NCI-H2227 (cell line): ENCODE results near the gene NLGN4Y.

Experiments
- DNase-seq: peaks from one replicate; lab custom pipeline; 2025; ENCODE audit not compliant: unreplicated experiment; lab: John Stamatoyannopoulos, UW

Gene NLGN4Y

DNA sequence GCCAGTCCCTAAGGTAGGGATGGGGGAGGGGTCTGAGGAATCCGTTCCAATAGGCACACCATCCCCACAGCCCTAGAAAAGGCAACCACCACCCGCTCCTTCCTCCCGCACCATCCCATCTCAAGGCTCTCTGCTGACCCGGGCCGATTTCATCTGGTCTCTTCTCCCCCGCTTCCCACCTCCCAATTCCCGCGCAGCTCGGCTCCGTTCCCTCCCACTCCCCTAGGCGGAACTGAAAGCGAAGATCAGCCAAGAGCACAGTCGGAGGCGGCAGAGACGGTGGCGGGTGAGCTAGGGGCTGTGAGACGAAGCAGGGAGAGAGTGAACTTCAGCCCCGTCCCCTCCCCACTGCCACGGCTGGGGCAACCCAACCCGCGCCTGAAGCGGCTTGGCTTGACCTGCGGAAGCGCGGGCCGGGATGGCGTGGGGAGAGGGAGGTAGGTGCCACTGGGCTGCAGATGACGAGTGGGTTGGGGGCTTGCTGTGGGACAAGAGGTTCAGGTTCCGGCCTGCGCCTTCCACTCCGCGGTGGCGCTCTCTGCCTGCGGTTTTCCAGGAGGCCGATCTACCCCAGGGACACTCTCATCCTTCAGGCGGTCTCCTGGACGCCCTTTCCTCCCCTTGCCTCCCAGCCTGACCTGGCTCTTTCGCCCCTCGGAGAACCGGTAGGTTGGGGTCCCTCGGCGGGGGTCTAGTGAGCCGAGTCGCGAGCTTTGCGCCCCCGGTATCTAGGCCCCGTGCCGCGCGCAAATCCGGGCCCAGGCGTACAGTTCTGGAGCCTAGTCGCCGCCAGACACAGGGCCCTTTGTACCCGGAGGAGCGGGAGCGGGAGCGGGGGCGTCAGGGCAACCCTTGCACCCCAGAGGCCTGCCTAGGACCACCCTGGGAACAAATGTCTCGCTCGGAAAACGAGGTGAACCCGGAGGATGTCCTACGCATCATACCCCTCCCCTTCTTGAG lies at the start of gene NLGN4Y:
TSS of gene NLGN4Y (plus strand) at position 258 of the 960 bp plus-strand sequence. CDS start 97,591 bp downstream, outside the sequence.
- no peak for DNase-seq

DNA sequence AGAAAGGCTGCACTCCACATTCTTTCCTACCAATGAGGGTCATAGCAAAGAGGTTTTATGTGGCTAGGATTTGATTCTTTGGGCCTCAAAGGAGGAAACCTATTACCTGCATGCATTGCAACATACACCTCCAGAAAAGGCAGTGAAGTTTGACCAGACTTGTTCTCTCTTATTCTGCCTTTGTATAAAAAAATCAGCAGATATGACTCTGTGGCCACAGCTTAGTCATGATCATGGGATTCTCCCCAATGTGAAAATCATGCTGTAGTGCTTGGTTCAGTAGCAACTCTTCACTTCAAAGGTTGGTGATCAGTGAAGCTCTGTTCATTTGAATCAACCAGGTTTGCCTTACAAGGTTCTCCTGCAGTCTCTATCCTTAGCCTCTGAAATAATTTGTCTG lies 38.4 kb upstream of the NLGN4Y start:
- no peak for DNase-seq

DNA sequence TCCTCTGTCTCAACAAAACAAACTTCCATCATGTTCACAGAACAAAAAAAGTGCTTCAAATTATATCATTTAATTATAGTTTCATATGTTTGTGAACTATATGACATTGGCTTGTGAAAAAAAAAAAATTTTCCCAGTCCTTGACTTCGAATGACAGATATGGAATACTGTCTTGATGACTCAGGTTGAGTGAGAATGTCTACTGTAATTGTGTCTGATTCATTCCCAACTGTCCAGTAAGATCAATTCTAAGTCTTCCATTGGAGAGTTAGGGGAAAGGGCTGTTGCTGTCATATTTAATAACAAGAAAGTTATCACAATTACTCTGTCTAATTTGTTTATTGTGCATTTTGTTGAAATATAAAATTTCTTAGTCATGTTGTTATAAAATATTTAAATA lies 34.1 kb upstream of the NLGN4Y start:
- no peak for DNase-seq

DNA sequence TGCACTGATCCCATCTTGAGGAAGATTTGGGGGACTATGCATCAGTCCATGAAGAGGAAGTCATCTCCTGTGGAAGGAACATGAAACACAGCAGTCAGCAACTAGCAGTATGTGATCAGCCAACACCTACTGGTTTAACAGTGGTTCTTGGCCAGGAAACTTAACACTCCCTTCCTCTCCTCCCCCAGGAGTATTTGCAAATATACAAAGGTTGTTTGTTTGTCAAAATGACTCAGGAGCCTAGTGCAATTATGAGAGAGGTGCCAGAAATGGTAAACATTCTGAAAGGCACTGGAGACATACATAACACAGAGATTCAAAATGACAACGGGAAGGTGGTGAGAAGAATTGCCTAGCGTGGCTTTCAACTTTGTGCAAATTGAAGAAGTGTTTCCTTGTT lies 26.3 kb upstream of the NLGN4Y start:
- DNase-seq, result no peak

DNA sequence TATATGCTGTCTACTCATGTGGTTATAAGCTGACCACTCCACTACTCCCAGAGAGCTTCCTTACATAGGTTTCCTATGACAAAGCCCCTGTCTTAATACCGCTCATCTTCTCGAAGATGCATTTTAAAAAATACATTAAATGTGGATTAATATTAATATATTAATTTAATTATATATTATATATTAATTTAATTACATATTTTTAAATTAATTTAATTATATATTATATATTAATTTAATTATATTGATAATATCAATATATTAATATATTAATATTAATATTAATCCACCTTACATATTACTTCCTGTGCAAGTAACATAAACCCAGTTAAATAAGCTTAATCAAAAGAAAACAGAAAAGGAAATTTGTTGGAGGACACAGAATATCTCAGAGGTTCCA lies 19.7 kb upstream of the NLGN4Y start:
- DNase-seq, result no peak

DNA sequence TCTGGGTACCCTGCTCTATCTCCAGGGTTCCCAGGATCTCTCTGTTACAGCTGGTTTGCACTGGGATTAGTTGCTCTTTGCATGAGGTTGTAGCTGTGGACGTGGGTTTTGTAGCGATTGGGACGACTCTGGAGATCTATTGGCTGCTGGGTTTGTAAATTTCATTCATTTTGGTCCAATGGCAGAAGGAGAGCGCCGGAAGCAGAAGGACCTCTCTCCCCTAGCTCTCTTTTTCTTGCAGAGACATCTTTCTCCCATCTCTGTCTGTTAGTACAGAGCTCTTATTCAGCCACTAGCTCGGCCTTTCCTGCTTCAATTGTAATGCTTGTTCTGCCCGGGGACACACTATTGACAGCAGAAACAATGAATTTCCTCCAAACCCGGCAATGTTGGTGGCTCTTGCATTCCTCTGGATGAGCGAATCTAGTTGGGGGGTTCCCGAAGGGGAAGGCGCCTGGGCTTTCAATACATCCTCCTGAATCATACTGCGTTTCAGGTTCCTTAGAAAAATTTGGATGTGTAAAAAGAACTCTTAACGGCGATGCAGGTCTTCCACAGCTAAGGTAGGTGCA lies 1.9 kb upstream of the NLGN4Y start:
- DNase-seq, result no peak

DNA sequence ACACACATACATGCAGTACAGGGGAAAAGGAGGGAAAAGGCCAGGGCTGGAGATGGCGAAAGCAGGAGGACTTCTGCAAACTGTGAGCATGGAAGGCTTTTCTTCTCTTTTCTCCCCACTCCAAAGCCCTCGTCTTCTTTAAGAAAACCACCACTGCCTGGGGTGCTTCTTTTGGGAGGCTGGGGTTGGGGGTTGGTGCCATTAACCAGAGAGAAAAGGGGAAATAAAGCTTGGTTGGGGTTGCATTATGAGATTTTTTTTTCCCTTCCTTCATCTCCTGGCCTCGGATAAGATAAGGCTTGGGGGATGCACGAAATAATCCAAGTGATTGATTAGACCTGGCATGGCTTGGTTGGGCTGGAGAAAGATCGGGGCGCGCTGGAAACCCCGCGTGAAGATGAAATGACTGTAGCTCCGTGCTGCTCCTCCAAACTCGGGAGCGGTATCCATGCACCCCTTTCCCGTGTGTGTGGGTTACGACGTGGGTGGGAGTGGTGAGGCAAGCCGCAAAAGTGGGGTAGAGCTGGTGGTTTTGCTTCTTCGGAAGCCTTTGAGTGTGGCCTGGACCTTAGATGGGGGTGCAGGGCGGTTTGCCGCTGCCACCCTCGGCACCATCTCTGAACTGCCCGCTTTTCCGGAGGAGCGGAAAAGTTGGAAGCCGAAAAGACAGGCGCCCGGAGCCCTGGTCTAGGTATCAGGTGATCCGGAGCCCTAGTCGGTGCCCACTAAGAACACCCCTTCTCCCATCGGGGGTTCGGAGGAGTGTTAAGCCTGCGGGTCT lies 648 bp upstream of the NLGN4Y start:
- no peak for DNase-seq

DNA sequence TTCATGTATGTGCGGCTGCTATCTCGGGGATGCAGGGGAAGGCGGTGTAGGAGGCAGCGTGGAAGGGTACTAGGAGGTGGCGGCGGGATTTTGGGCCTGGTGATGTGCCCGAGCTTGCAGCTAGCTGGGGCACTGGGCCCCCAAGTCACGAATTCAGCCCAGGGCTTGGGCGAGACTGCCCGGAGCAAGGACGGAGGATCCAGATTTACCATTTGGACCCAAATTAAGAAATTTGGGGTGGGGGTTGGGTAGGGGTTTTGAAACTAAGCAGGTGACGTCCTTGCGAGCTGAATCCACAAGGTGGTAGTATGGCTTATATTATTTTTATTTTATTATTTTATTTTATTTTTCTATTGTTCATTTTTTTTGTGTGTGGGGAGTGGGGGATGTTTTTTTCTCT lies 986 bp downstream of the NLGN4Y start:
- DNase-seq, result no peak

DNA sequence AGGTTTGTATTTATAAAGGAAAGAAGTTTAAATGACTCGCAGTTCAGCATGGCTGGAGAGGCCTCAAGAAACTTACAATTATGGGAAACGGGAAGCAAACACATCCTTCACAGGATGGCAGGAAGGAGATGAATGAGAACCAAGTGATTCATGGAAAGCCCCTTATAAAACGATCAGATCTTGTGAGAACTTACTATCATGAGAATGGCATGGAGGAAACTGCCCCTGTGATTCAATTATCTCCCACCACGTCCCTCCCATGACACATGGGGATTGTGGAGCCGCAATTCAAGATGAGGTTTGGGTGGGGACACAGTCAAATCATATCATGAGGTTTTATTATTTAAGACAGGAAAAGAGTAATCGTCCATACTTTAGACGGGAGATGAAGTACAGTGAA lies 4.0 kb downstream of the NLGN4Y start:
- DNase-seq, result no peak

DNA sequence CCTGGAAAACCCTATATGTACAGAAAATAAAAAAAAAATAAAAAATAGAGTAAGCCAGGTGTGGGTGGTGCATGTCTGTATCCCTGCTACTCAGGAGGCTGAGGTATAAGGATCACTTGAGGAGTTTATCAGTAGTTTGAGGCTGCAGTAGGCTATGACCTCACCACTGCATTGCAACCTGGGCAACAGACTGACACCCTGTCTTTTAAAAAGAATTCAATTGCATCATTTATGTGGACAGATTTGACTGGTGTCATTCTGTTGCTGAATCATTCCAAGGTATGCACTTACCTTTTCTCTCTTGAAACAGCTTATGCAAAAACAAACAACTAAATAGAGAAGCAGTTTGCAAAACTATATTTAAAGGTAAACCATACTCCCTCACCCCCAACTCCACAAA lies 12.4 kb downstream of the NLGN4Y start:
- DNase-seq, result no peak

DNA sequence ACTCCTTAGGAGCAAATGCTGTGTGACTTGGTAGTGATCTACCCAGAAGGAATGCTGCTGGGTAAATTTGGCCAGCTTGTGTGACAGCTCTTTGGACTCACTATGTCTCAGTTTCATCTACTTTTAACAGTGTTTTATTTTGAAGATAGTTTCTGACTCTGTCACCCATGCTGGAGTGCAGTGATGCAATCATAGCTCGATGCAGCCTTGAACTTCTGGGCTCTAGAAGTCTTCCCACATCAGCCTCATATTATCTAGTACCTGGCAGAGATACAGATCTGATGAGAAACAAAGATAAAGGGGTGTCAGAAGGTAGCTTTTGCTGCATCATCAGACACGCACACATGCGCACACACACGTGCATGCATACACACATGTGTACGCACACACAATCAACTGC lies 19.2 kb downstream of the NLGN4Y start:
- no peak for DNase-seq

DNA sequence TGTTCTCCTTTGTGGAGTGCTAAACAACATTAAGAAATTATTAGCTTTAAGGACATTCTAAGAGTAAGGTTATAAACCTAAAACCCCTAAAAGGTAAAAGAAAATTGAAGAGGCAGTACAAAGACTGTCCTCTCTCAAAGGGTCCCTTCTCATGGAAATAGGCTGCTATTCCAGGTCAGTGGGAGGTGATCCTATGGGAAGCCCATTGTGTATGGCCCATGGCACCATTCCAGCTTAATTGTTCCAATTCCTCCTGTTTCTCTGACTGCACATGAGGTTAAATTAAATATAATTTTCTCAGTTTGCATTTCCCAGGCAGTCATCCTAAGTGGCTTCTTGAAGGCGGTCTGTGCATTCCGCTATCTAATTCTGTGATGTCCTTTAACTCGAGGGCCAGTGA lies 57.0 kb downstream of the NLGN4Y start:
- DNase-seq, result no peak

DNA sequence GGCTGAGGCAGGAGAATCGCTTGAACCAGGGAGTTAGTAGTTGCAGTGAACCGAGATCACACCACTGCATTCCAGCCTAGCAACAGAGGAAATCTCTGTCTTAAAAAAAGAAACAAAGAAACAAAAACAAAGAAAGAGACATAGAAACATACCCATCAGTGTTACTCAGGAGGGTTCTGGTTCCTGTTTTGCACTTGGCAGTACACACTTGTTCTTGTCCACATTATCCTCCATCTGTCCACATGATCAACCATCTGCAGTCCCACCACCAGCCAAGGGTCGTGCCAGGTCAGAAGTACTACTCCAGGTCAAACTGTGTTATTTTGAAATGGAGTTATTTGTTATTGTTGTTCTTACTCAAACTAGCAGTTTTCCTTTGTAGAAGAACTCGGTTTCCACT lies 62.4 kb downstream of the NLGN4Y start:
- DNase-seq, result no peak

DNA sequence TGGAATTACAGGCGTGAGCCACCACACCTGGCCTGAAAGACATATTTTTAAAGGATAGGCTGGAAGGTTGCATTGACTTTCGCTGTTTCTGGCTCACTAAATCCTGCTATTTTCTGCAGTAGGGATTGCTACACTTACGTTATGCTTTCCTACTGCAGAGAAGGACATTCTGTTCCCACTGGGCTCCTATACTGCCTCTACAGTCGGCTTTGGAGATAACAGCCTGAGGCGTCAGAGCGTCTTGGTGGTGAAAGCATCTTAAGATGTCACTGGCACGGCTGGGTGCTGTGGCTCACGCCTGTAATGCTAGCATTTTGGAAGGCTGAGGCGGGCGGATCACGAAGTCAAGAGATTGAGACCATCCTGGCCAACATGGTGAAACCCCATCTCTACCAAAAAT lies 77.0 kb downstream of the NLGN4Y start:
- no peak for DNase-seq

DNA sequence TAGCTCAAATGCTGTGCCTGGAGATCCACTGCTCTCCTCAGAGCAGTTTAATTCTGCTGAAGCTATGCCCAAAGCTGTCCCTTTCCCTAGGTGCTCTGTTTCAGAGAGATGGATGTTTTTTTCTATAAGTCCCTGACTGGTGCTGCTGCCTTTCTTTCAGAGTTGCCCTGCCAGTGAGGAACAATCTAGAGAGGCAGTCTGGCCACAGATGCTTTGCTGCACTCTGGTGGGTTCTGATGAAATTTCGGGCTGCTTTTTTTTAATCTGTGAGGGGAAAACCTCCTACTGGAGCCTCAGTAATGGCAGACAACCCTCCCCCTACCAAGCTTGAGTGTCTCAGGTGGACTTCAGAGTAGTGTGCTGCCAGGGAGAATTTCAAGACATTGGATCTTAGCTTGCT lies 93.3 kb downstream of the NLGN4Y start:
- DNase-seq, result no peak

DNA sequence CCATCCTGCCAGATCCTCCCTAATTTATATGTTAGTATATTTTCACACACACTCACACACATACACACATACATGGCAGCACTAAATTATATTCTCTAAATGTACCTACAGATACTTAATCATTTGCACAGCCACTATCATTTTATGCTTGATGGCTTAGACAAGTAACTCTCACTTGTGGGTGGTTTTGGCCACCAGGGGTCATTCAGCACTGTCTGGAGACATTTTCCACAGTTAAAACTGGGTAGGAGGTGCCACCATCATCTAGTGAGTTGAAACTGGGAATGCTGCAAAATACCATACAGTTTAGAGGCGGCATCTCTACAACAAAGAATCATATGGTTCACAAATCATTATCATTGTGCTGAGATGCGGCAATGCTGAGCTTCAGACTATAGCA lies 94.2 kb downstream of the NLGN4Y start:
- no peak for DNase-seq

DNA sequence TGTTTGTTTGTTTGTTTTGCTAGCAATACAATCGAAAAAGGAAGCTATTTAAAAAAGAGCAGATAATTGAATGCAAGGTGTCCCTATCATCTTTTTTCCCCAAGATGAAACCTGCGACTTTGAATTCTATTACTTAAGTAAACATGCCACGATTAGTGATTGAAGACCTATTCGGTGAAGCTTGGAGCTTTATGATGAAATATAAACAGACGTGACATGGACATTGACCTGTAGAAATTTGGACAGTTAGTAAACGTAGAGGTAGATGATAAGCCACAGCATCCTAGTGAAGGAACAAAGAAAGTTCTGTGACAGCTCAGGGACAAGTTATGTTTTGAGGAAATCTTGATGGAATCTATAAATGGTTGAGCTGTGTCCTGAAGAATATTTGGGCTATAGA lies 103.9 kb downstream of the NLGN4Y start:
- DNase-seq, result no peak

DNA sequence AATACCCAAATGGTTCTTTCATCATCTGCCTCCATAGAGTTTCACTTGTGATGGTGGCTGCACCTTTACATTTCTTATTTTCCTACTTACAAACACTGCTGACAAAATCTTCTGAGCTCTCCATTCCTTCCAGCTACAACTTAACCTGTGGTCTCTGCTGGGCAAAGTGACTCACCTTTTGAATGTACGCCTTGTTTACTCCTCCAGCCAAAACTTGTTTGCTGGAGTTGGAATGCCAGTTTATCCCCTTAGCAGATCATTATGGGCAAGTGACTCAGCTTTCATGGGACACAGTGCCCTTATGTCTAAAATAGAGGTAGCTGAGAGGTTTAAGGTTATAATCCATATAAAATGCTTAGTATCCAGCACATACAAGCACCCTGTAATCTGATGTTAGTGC lies 107.3 kb downstream of the NLGN4Y start:
- no peak for DNase-seq

DNA sequence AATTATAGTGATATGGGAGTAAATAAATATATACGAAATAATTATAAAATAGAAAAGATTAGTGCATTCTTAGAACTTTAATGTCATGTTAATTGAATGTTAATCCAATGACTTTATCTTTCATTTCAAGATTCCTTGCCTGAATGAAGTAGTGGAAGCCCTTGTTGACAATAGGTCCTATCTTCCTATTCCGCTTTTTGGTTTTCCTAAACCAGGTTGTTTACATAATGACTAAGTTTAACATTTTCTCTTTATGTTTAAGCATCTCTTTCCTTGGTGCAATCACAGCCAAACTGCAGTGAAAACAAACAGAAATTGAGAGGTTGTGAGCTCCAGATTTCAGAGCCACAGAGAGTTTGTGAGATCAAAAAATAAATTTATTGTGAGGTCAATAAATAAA lies 109.4 kb downstream of the NLGN4Y start:
- no peak for DNase-seq

DNA sequence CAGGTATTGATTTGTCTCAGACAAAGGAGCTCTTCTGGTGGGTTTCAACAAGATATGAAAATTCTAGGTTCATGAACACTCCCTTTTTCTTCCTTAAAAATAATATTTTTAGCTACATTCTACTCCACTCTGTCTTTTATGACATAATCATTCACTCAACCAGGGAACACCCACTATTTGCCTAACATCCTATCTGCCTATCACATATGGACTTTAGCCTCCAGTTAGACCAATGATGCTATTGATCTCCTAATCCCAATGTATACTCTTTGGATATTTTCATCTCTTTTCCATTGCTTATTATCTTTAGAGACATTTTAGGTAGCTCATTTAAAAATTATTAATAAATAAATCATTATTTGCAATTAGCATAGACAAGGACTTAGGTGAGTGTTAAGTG lies 110.6 kb downstream of the NLGN4Y start:
- DNase-seq, result no peak

DNA sequence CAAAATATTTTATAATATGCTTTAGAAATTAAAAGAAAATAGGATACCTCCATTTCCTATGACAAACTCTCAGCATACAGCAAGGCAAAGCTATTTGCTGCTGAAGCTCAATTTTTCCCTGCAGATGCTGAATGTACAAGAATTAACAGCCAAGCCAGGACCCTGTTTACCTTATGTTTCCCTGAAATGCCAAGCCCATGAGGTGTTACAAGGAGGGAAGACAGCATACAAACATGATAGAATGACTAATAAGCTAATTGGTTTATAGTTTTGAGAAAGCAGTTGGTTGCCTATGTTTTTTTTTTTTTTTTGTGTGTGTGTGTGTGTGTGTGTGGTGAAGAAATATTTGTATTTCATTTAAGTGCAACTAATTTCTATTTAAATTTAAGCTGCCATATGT lies 113.2 kb downstream of the NLGN4Y start:
- no peak for DNase-seq

DNA sequence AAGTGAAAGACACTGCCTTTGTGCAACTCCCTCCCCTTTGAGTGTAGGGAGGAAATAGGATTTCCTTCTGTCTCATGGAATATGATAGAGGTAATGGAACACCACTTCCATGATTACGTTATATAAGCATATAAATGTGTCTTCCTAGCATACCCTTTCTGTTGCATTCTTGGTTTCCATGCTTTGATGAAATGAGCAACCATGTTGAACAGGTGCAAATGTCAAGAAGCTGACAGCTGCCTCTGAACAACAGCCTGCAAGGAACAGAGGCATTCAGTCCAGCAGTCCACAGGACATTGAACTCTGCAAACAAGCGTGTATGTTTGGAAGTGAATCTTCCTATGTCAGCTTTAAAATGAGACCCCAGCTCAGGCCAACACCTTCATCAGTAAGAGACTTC lies 117.5 kb downstream of the NLGN4Y start:
- no peak for DNase-seq
